ENCODE results near the gene GPR137. TPM values are rescaled to one million over a fixed set of nuclear protein-coding genes. Genes with fewer than 3 reads are reported as not detected.
"Not testable (repeated sequence)": the region's sequence is repeated elsewhere in the genome, so short reads cannot be mapped to it uniquely, and the experiment has no call there.

GPR137 gene
- total RNA-seq, 1 donor from 2014 or later = 24.8 TPM

- no peak for DNase-seq (ENCODE audit: low read depth)
- peak overlapping the region; percentile 82 for H3K4me3 ChIP-seq (ENCODE audit: low read depth, low read length)
- peak; percentile 37 for TF ChIP-seq CTCF (conservative IDR thresholded peaks at IDR 0.05; ENCODE audit: low read depth, low read length)
These were observed 20.3 kb downstream of the GPR137 start for GRCh38 chr11:64305691-64306562.

DNA sequence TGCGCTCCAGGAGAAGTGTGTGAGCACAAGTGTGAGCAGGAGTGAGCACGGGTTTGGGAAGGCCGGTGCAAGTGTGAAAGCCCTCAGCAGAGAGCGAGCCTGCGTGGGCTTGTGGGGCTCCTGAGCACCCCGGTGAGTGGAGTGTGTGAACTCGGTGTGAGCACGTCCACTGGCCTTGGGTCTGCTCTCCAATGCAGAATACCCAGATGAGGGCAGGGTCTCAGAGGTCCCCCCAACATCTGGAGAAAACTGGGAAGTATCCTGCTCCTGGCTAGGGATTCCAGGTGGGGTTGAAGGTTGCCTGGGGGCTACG, 20.9 kb downstream of the GPR137 start:
- H3K4me3 ChIP-seq (ENCODE audit: low read depth, low read length) = peak overlapping the region; percentile 82
- DNase-seq (ENCODE audit: low read depth) = no peak
- TF ChIP-seq CTCF (conservative IDR thresholded peaks at IDR 0.05; ENCODE audit: low read depth, low read length) = no peak

GRCh38 chr11:64306876-64307622, 21.4 kb downstream of the GPR137 start:
- DNase-seq (ENCODE audit: low read depth) = no peak
- no peak for TF ChIP-seq CTCF (conservative IDR thresholded peaks at IDR 0.05; ENCODE audit: low read depth, low read length)
- peak overlapping the region; percentile 82 for H3K4me3 ChIP-seq (ENCODE audit: low read depth, low read length)

GRCh38 chr11:64307795-64308194, 22.1 kb downstream of the GPR137 start:
- not testable (repeated sequence) for DNase-seq (ENCODE audit: low read depth); H3K4me3 ChIP-seq (ENCODE audit: low read depth, low read length)

GRCh38 chr11:64312947-64313346, 27.3 kb downstream of the GPR137 start:
- no peak for TF ChIP-seq CTCF (conservative IDR thresholded peaks at IDR 0.05; ENCODE audit: low read depth, low read length)
- DNase-seq (ENCODE audit: low read depth) = no peak

GRCh38 chr11:64313491-64314145, 28.0 kb downstream of the GPR137 start:
- H3K4me3 ChIP-seq (ENCODE audit: low read depth, low read length) = no peak overlapping the region
- DNase-seq (ENCODE audit: low read depth) = no peak
- no peak for TF ChIP-seq CTCF (conservative IDR thresholded peaks at IDR 0.05; ENCODE audit: low read depth, low read length)

More at GRCh38 chr11:64312947-64313346, 27.3 kb downstream of the GPR137 start:
- no peak overlapping the region for H3K4me3 ChIP-seq (ENCODE audit: low read depth, low read length)

- DNase-seq (ENCODE audit: low read depth) = no peak
- H3K4me3 ChIP-seq (ENCODE audit: low read depth, low read length) = no peak overlapping the region
- TF ChIP-seq CTCF (conservative IDR thresholded peaks at IDR 0.05; ENCODE audit: low read depth, low read length) = peak; percentile 28
These were observed 28.6 kb downstream of the GPR137 start for GRCh38 chr11:64314146-64314804.
